Measurements from ENCODE around the gene PCGF1. TPM values are rescaled to one million over a fixed set of nuclear protein-coding genes. Genes with fewer than 3 reads are reported as not detected.

Gene PCGF1
- total and polyA plus RNA-seq, 4 donors: 10.0 to 21.5 (median 19.1) TPM

- Histone ChIP-seq H3K4me3 (ENCODE audit: low read depth, low read length) (peak overlapping the region; percentile 100), H3K27me3 (ENCODE audit: control insufficient read depth, insufficient read depth, low read length) (peaks cover 79% of the 10 kb centered on the region), H3K9me3 (ENCODE audit: control insufficient read depth, insufficient read depth, low read length) (no peaks in the 10 kb centered on the region), H3K36me3 (ENCODE audit: control insufficient read depth, insufficient read depth, low read length) (peaks cover 15% of the 10 kb centered on the region), H3K4me1 (ENCODE audit: control insufficient read depth, insufficient read depth, low read length) (peaks cover 42% of the 10 kb centered on the region), H3K27ac (ENCODE audit: low read depth, low read length) (peak overlapping the region; percentile 100)
- peak in 1 of 6 donors; percentile 69 for DNase-seq (ENCODE audit: low read depth in 4 of 6, low spot score in 6 of 6)
- WGBS (ENCODE audit: insufficient coverage): 1% methylated on average over 29 of the region's 38 CpGs
Observed at GRCh38 chr2:74507926-74508520, 528 bp upstream of the PCGF1 start.

GRCh38 chr2:74505448-74506246, 1.8 kb downstream of the PCGF1 start:
- Histone ChIP-seq H3K27me3 (ENCODE audit: control insufficient read depth, insufficient read depth, low read length) (peaks cover 80% of the 10 kb centered on the region), H3K4me1 (ENCODE audit: control insufficient read depth, insufficient read depth, low read length) (peaks cover 55% of the 10 kb centered on the region), H3K27ac (ENCODE audit: low read depth, low read length) (no peak overlapping the region), H3K4me3 (ENCODE audit: low read depth, low read length) (no peak overlapping the region), H3K36me3 (ENCODE audit: control insufficient read depth, insufficient read depth, low read length) (peaks cover 15% of the 10 kb centered on the region), H3K9me3 (ENCODE audit: control insufficient read depth, insufficient read depth, low read length) (no peaks in the 10 kb centered on the region)
- no peak for DNase-seq (ENCODE audit: low read depth in 4 of 6, low spot score in 6 of 6)
- no CpG with 5 or more reads among the region's 14 CpGs for WGBS (ENCODE audit: insufficient coverage)

- Histone ChIP-seq H3K36me3 (ENCODE audit: control insufficient read depth, insufficient read depth, low read length) (peaks cover 15% of the 10 kb centered on the region), H3K27me3 (ENCODE audit: control insufficient read depth, insufficient read depth, low read length) (peaks cover 80% of the 10 kb centered on the region), H3K27ac (ENCODE audit: low read depth, low read length) (no peak overlapping the region), H3K4me1 (ENCODE audit: control insufficient read depth, insufficient read depth, low read length) (peaks cover 62% of the 10 kb centered on the region), H3K9me3 (ENCODE audit: control insufficient read depth, insufficient read depth, low read length) (no peaks in the 10 kb centered on the region), H3K4me3 (ENCODE audit: low read depth, low read length) (no peak overlapping the region)
- 83% methylated on average over 1 of the region's 3 CpGs for WGBS (ENCODE audit: insufficient coverage)
- no peak for DNase-seq (ENCODE audit: low read depth in 4 of 6, low spot score in 6 of 6)
Observed at GRCh38 chr2:74504591-74504990, 2.9 kb downstream of the PCGF1 start.

DNA sequence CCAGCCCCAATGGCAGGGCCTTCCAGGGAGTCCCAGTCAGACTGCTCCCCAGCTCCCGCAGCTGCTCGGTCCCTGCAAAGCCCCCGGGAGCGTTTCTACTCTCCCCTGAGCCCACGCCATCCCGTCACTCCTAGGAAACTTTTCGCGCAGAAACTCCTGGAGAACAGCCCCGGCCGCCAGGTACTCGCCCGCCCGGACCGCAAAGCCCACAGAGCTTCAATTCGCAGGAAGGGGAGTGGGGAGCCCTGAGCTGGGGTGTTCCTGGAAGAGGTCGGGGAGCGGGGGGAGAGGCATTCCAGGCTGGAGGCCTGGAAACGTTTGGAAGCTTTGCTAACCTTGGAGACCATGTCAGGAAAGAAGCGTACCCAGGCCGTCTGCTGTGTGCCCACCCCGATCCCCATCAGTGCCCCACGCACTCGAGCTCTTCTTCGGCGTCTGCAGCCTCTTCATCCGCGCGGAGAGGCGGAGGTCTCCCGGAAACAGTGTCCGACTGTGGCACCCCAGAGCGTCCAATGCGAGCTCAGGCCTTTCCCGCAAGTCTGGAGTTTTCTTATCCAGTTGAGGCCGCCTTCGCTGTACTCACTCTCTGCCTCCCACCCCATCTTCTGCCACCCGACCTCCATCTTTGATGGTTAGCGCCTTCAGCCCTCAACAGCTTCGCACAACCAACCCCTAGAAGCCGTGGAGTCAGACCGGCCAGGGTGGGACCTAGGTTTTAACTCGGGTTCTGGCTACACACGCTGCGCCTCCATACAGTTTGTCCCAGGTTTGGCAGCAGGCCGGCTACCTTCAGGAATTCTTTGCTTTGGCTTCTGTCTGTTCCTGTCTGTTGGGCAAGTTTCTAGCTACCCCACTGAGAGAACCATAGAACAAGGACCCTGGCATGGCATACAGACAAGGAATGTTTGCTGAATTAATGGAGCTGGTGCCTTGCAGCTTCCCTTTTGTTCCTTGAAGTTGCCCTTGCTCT, 3.7 kb downstream of the PCGF1 start:
- Histone ChIP-seq H3K27ac (ENCODE audit: low read depth, low read length) (no peak overlapping the region), H3K27me3 (ENCODE audit: control insufficient read depth, insufficient read depth, low read length) (peaks cover 83% of the 10 kb centered on the region), H3K4me1 (ENCODE audit: control insufficient read depth, insufficient read depth, low read length) (peaks cover 70% of the 10 kb centered on the region), H3K36me3 (ENCODE audit: control insufficient read depth, insufficient read depth, low read length) (peaks cover 15% of the 10 kb centered on the region), H3K4me3 (ENCODE audit: low read depth, low read length) (peak overlapping the region; percentile 45), H3K9me3 (ENCODE audit: control insufficient read depth, insufficient read depth, low read length) (no peaks in the 10 kb centered on the region)
- DNase-seq (ENCODE audit: low read depth in 4 of 6, low spot score in 6 of 6): no peak
- WGBS (ENCODE audit: insufficient coverage): 21% methylated on average over 44 of the region's 45 CpGs

- Histone ChIP-seq H3K27me3 (ENCODE audit: control insufficient read depth, insufficient read depth, low read length) (peaks cover 87% of the 10 kb centered on the region), H3K36me3 (ENCODE audit: control insufficient read depth, insufficient read depth, low read length) (peaks cover 15% of the 10 kb centered on the region), H3K4me3 (ENCODE audit: low read depth, low read length) (peak overlapping the region; percentile 45), H3K27ac (ENCODE audit: low read depth, low read length) (no peak overlapping the region), H3K9me3 (ENCODE audit: control insufficient read depth, insufficient read depth, low read length) (no peaks in the 10 kb centered on the region), H3K4me1 (ENCODE audit: control insufficient read depth, insufficient read depth, low read length) (peaks cover 73% of the 10 kb centered on the region)
- 2% methylated on average over 67 of the region's 67 CpGs for WGBS (ENCODE audit: insufficient coverage)
- DNase-seq (ENCODE audit: low read depth in 4 of 6, low spot score in 6 of 6): no peak
Observed at GRCh38 chr2:74502720-74503505, 4.6 kb downstream of the PCGF1 start.

- peaks cover 76% of the 10 kb centered on the region for H3K4me1 ChIP-seq (ENCODE audit: control insufficient read depth, insufficient read depth, low read length)
Observed at GRCh38 chr2:74502147-74502719, 5.3 kb downstream of the PCGF1 start.

DNA sequence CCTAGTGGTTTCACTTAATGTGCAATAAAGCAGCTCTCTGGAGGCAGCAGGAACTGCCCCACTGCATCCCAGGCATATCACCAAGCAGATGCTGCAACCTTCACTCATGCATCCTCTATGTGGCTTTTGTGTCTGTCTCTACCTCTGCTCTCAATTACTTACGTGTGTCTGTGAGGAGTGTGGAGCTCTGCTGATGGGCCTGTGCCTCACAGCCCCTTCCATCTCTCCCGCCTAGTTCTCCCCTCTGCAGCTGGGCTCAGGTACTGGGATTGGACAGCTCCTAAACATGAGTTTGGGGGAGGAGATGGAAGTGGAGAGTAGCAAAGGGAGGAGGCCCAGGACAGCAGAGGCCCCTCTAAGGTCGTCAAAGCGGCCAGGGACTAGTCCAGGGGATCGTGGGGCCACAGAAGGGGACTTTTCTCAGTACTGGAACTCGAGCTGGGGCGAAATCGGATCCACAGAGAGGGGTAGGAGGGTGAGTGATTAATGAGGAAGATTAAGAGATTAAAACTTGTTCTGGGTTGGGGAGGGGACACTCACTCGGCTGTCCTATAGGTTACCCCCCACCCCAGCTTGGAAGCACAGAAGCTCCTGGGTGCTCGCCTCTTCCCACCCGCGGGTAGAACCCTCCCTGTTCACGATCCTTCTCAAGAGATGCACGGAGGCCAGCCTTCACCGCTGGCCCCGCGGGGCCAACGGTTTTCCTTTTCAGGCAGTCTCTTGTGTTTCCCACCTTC, 6.0 kb downstream of the PCGF1 start:
- Histone ChIP-seq H3K27ac (ENCODE audit: low read depth, low read length) (no peak overlapping the region), H3K4me1 (ENCODE audit: control insufficient read depth, insufficient read depth, low read length) (peaks cover 70% of the 10 kb centered on the region), H3K4me3 (ENCODE audit: low read depth, low read length) (peak overlapping the region; percentile 45), H3K36me3 (ENCODE audit: control insufficient read depth, insufficient read depth, low read length) (peaks cover 15% of the 10 kb centered on the region), H3K27me3 (ENCODE audit: control insufficient read depth, insufficient read depth, low read length) (peaks cover 98% of the 10 kb centered on the region), H3K9me3 (ENCODE audit: control insufficient read depth, insufficient read depth, low read length) (no peaks in the 10 kb centered on the region)
- WGBS (ENCODE audit: insufficient coverage): 29% methylated on average over 14 of the region's 18 CpGs
- DNase-seq (ENCODE audit: low read depth in 4 of 6, low spot score in 6 of 6): no peak

More at GRCh38 chr2:74502147-74502719, 5.3 kb downstream of the PCGF1 start:
- DNase-seq (ENCODE audit: low read depth in 4 of 6, low spot score in 6 of 6): no peak
- Histone ChIP-seq H3K4me3 (ENCODE audit: low read depth, low read length) (peak overlapping the region; percentile 45), H3K27ac (ENCODE audit: low read depth, low read length) (no peak overlapping the region), H3K36me3 (ENCODE audit: control insufficient read depth, insufficient read depth, low read length) (peaks cover 15% of the 10 kb centered on the region), H3K9me3 (ENCODE audit: control insufficient read depth, insufficient read depth, low read length) (no peaks in the 10 kb centered on the region), H3K27me3 (ENCODE audit: control insufficient read depth, insufficient read depth, low read length) (peaks cover 94% of the 10 kb centered on the region)
- 9% methylated on average over 16 of the region's 32 CpGs for WGBS (ENCODE audit: insufficient coverage)

GRCh38 chr2:74500578-74500946, 6.9 kb downstream of the PCGF1 start:
- no peak for DNase-seq (ENCODE audit: low read depth in 4 of 6, low spot score in 6 of 6)
- H3K4me1 ChIP-seq (ENCODE audit: control insufficient read depth, insufficient read depth, low read length): peaks cover 61% of the 10 kb centered on the region
- H3K27ac ChIP-seq (ENCODE audit: low read depth, low read length): no peak overlapping the region
- peaks cover 9% of the 10 kb centered on the region for H3K36me3 ChIP-seq (ENCODE audit: control insufficient read depth, insufficient read depth, low read length)
- H3K4me3 ChIP-seq (ENCODE audit: low read depth, low read length): no peak overlapping the region
- H3K9me3 ChIP-seq (ENCODE audit: control insufficient read depth, insufficient read depth, low read length): no peaks in the 10 kb centered on the region
- H3K27me3 ChIP-seq (ENCODE audit: control insufficient read depth, insufficient read depth, low read length): peaks cover 94% of the 10 kb centered on the region

Measured in spinal cord (tissue), 10 donors.